AG09319 (cell line): ENCODE data around the gene MYO18A.

Experiments
- DNase-seq: peaks from one replicate; pipeline ENCODE4 v3.0.0-alpha.2; 2010; ENCODE audit warnings: low read depth; ENCODE audit errors: extremely low read depth
- CTCF ChIP-seq: IDR thresholded peaks from 2 replicates; pipeline ENCODE4 v1.5.1; 2011; ENCODE audit warnings: low read depth, mild to moderate bottlenecking, inconsistent platforms, low read length, moderate library complexity

MYO18A gene

GRCh38 chr17:29079433-29079832 lies 100.8 kb downstream of the MYO18A start:
- no peak for TF ChIP-seq CTCF
- DNase-seq: no peak

- TF ChIP-seq CTCF: no peak
- DNase-seq: no peak
Measured at GRCh38 chr17:29078183-29079045, 101.8 kb downstream of the MYO18A start.

- TF ChIP-seq CTCF: no peak
- no peak for DNase-seq
Measured at GRCh38 chr17:29077320-29077719, 102.9 kb downstream of the MYO18A start.

- DNase-seq: no peak
- TF ChIP-seq CTCF: no peak
Measured at GRCh38 chr17:29076722-29077121, 103.5 kb downstream of the MYO18A start.

GRCh38 chr17:29076087-29076486 lies 104.1 kb downstream of the MYO18A start:
- no peak for DNase-seq
- TF ChIP-seq CTCF: no peak

- no peak for TF ChIP-seq CTCF
- no peak for DNase-seq
Measured at GRCh38 chr17:29074488-29074887, 105.7 kb downstream of the MYO18A start.

- no peak for DNase-seq
- no peak for TF ChIP-seq CTCF
Measured at GRCh38 chr17:29073520-29073919, 106.7 kb downstream of the MYO18A start.
